HL-60 (cell line): ENCODE data around the gene AVPR2.

Experiments used
- DNase-seq, 2 experiments: peaks; one replicate each; pipeline ENCODE4 v3.0.0-alpha.2; 2010 to 2020; ENCODE audit warnings: low read depth in 1 of 2, low spot score in 1 of 2
- H3K27ac ChIP-seq: fragments of 250-450 bp; sonication (Bioruptor Pico); replicated peaks from 2 replicates; pipeline ENCODE4 v1.5.1; 2020; ENCODE audit warnings: mild to moderate bottlenecking, moderate library complexity
- H3K27me3 ChIP-seq: fragments of 250-450 bp; sonication (Bioruptor Pico); 2 replicates; pipeline ENCODE4 v1.5.1; 2021; ENCODE audit warnings: mild to moderate bottlenecking, moderate library complexity; ENCODE audit not compliant: insufficient read depth, poor library complexity, severe bottlenecking
- H3K4me3 ChIP-seq: replicated peaks from 2 replicates; pipeline ENCODE4 v1.5.1; 2011; ENCODE audit warnings: mild to moderate bottlenecking, control low read depth, low read length; ENCODE audit not compliant: insufficient read depth
- GABPA ChIP-seq: IDR thresholded peaks from 2 replicates; pipeline ENCODE4 v1.6.1; 2012; ENCODE audit warnings: low read depth
- POLR2AphosphoS5 ChIP-seq: IDR thresholded peaks from 2 replicates; pipeline ENCODE4 v1.6.1; 2012; ENCODE audit warnings: low read depth
- SPI1 ChIP-seq: IDR thresholded peaks from 2 replicates; pipeline ENCODE4 v1.6.1; 2012; ENCODE audit warnings: low read depth, mild to moderate bottlenecking, borderline replicate concordance
- long read RNA-seq: library from polyadenylated mRNA; unstranded; transcript quantifications from one replicate; pipeline ENCODE4 v2.0.0, GENCODE V29; 2020
- TF ChIP-seq, protein P1 (sequence below): IDR thresholded peaks from 2 replicates; pipeline ENCODE4 v1.6.1; 2012; ENCODE audit warnings: low read depth; ENCODE audit not compliant: insufficient replicate concordance
- TF ChIP-seq, protein P2 (sequence below): IDR thresholded peaks from one replicate; pipeline ENCODE4 v1.5.1; 2011; ENCODE audit warnings: low read length, control low read depth, inconsistent platforms; ENCODE audit not compliant: insufficient read depth

AVPR2 gene
- long read RNA-seq = 0 reads

DNA sequence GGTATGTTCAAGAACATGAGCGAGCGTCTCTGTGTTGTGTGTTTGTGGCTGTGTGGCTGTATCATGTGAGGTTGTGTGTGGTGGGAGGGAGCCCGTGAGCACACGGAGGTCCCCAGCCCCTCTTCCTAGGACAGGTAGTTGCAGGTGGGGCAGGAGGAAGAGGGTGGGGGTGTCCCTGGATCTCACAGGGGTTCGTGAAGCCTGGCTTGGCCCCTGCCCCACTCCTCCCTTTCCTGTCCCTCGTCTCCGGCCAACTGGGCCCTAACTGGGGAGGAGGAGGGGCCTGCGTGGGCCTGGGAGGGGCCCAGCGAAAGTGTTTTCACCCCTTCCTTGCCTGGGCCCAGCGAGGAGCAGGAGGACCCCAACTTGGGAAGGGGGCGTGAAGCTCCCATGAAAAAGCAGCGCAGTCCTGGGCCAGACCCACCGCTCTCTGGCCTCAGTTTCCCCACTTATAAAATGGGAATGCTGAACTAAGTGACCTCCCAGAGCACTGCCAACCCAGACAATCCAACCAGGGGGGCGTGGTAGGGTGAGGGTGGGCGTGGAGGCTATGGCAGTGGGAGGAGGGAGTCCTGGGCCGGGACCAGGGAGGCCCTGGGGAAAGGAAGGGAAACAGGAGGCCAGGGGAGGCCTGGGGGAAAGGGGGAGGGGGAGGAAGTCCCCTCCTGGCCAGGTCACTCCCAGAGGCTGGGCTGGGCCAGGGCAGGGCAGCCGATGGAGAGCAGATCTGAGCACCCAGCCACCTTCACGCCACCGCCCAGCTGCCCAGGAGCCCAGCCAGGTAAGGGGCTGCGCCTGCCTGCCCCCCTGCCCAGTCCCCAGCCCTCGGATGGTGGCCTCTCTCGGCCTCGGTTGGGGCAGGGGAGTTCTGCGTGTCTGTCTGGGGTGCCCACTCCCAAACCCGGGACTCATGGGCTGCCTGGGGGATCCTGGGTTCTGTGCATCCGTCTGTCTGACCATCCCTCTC is at the start of gene AVPR2:
AVPR2 (plus strand) TSS at position 683 of the 967 bp plus-strand sequence. CDS start 473 bp downstream, outside the sequence.
- Histone ChIP-seq H3K27me3 (no peaks in the 10 kb centered on the region), H3K4me3 (no peak within 1 kb of the TSS), H3K27ac (peak within 1 kb of the TSS; percentile 57)
- TF ChIP-seq POLR2AphosphoS5 (peak; percentile 30), GABPA (no peak)
- DNase-seq = peak in 1 of 2 experiments; percentile 14

DNA sequence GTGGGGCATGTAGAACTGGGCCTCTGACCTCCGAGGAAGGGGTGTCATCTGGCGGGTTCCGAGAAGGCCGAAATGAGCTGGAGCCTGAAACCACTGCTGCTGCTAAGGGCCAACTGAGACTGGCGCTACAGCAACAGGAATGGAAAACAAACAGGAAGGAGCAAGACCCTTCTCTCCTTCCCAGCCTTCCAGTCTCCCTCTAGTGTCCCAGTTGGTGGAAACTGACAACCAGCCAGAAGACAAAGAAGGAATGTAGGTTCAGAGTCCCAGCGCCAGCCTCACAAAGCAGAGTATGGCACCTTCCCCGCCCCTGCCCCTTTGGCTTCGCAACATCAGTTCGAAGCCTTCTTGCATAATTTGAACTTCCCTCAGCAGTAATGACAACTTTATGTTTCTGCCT is 49.8 kb upstream of the AVPR2 start:
- DNase-seq = no peak
- TF ChIP-seq POLR2AphosphoS5 (no peak), GABPA (no peak), SPI1 (no peak)
- TF ChIP-seq, protein P1, sequence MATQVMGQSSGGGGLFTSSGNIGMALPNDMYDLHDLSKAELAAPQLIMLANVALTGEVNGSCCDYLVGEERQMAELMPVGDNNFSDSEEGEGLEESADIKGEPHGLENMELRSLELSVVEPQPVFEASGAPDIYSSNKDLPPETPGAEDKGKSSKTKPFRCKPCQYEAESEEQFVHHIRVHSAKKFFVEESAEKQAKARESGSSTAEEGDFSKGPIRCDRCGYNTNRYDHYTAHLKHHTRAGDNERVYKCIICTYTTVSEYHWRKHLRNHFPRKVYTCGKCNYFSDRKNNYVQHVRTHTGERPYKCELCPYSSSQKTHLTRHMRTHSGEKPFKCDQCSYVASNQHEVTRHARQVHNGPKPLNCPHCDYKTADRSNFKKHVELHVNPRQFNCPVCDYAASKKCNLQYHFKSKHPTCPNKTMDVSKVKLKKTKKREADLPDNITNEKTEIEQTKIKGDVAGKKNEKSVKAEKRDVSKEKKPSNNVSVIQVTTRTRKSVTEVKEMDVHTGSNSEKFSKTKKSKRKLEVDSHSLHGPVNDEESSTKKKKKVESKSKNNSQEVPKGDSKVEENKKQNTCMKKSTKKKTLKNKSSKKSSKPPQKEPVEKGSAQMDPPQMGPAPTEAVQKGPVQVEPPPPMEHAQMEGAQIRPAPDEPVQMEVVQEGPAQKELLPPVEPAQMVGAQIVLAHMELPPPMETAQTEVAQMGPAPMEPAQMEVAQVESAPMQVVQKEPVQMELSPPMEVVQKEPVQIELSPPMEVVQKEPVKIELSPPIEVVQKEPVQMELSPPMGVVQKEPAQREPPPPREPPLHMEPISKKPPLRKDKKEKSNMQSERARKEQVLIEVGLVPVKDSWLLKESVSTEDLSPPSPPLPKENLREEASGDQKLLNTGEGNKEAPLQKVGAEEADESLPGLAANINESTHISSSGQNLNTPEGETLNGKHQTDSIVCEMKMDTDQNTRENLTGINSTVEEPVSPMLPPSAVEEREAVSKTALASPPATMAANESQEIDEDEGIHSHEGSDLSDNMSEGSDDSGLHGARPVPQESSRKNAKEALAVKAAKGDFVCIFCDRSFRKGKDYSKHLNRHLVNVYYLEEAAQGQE = no peak
- TF ChIP-seq, protein P2, sequence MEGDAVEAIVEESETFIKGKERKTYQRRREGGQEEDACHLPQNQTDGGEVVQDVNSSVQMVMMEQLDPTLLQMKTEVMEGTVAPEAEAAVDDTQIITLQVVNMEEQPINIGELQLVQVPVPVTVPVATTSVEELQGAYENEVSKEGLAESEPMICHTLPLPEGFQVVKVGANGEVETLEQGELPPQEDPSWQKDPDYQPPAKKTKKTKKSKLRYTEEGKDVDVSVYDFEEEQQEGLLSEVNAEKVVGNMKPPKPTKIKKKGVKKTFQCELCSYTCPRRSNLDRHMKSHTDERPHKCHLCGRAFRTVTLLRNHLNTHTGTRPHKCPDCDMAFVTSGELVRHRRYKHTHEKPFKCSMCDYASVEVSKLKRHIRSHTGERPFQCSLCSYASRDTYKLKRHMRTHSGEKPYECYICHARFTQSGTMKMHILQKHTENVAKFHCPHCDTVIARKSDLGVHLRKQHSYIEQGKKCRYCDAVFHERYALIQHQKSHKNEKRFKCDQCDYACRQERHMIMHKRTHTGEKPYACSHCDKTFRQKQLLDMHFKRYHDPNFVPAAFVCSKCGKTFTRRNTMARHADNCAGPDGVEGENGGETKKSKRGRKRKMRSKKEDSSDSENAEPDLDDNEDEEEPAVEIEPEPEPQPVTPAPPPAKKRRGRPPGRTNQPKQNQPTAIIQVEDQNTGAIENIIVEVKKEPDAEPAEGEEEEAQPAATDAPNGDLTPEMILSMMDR = no peak
- Histone ChIP-seq H3K27me3 (peaks cover 2% of the 10 kb centered on the region), H3K4me3 (no peak overlapping the region), H3K27ac (no peak overlapping the region)

DNA sequence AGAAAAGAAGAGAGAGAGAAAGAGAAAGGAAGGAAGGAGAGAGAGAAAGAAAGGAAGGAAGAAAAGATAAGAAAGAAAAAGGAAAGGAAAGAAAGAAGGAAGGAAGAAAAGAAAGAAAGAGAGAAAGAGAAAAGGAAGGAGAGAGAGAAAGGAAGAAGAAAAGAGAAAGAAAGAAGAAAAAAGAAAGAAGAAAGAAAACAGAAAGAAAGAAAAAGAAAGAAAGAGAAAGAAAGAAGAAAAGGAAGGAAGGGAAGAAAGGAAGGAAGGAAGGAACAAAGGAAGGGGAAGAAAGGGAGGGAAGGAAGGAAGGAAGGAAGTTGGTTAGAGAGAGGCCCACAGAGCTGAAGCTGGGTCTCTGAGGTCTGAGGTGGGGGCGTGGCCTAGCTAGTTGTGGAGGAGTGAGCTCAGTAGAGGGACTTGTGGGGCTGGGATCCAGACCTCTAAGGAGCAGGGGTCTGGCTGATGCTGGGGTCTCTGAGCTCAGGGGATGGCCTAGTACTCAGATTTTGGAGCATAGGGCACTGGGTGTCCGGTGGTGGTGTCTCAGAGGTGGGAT is 47.0 kb upstream of the AVPR2 start:
- no peak for DNase-seq
- no peaks in the 10 kb centered on the region for H3K27me3 ChIP-seq
- no peak overlapping the region for H3K4me3 ChIP-seq
- H3K27ac ChIP-seq = no peak overlapping the region
- TF ChIP-seq SPI1 (no peak), POLR2AphosphoS5 (no peak), GABPA (no peak)
- TF ChIP-seq, protein P2 = no peak
- TF ChIP-seq, protein P1 = no peak

DNA sequence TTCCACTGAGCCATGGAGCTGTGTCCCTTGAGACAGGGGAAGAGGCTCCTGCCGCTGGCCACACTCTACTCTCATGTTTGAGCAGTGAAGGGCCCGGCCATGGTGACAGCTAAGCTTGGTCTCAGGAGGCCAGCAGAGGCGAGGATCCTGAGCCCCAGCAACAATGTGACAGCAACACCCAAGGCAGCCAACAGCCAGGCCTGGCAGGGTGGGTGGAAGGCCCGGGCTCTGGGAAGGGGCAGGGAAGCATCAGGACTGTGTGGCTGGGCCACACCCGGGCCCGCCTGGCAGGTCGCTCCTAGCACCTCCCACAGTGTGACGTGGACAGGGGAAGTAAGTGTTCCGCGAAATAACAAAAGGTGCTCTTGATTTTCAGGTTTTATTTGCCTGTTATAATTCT is 43.3 kb upstream of the AVPR2 start:
- no peak for DNase-seq
- Histone ChIP-seq H3K4me3 (no peak overlapping the region), H3K27me3 (no peaks in the 10 kb centered on the region), H3K27ac (no peak overlapping the region)
- TF ChIP-seq POLR2AphosphoS5 = no peak
- TF ChIP-seq, protein P2 = no peak
- TF ChIP-seq, protein P1 = no peak
- no peak for TF ChIP-seq SPI1
- no peak for TF ChIP-seq GABPA
